HUES6 (cell line): ENCODE data around the gene SYT7.

ENCODE experiments used
- H3K27ac ChIP-seq: 2 replicates; pipeline ENCODE4 v1.7.0; 2013; ENCODE audit warnings: low read depth, mild to moderate bottlenecking, low read length, inconsistent platforms
- H3K27me3 ChIP-seq: 2 replicates; pipeline ENCODE4 v1.6.1; 2013; ENCODE audit warnings: low read length; ENCODE audit not compliant: control insufficient read depth, insufficient read depth
- H3K36me3 ChIP-seq: 2 replicates; pipeline ENCODE4 v1.6.1; 2013; ENCODE audit warnings: low read length; ENCODE audit not compliant: control insufficient read depth, insufficient read depth
- H3K4me1 ChIP-seq: 2 replicates; pipeline ENCODE4 v1.6.1; 2013; ENCODE audit warnings: low read length; ENCODE audit not compliant: control insufficient read depth, insufficient read depth
- H3K4me3 ChIP-seq: 2 replicates; pipeline ENCODE4 v1.5.1; 2013; ENCODE audit warnings: low read depth, low read length
- H3K9ac ChIP-seq: one replicate; pipeline ENCODE4 v1.6.1; 2013; ENCODE audit warnings: mild to moderate bottlenecking, low read length
- H3K9me3 ChIP-seq: 2 replicates; pipeline ENCODE4 v1.6.1; 2013; ENCODE audit warnings: low read depth, low read length; ENCODE audit not compliant: control insufficient read depth, insufficient read depth

The SYT7 gene

GRCh38 chr11:61534025-61534932 is 46.6 kb downstream of the SYT7 start:
- Histone ChIP-seq H3K36me3 (no peaks in the 10 kb centered on the region), H3K4me1 (peaks cover 8% of the 10 kb centered on the region), H3K4me3 (no peak overlapping the region), H3K27ac (no peak overlapping the region), H3K9me3 (no peaks in the 10 kb centered on the region), H3K9ac (no peak overlapping the region), H3K27me3 (no peaks in the 10 kb centered on the region)

GRCh38 chr11:61533401-61533800 is 47.5 kb downstream of the SYT7 start:
- Histone ChIP-seq H3K27me3 (no peaks in the 10 kb centered on the region), H3K9me3 (no peaks in the 10 kb centered on the region), H3K4me1 (peaks cover 3% of the 10 kb centered on the region; the same call in 1 of the 2 replicates)

GRCh38 chr11:61533039-61533375 is 47.9 kb downstream of the SYT7 start:
- H3K9me3 ChIP-seq = no peaks in the 10 kb centered on the region
- no peak overlapping the region for H3K9ac ChIP-seq
- H3K27ac ChIP-seq = no peak overlapping the region
- no peaks in the 10 kb centered on the region for H3K27me3 ChIP-seq
- no peak overlapping the region for H3K4me3 ChIP-seq
- H3K4me1 ChIP-seq = peaks cover 3% of the 10 kb centered on the region; the same call in 1 of the 2 replicates
- no peaks in the 10 kb centered on the region for H3K36me3 ChIP-seq

More at GRCh38 chr11:61533401-61533800, 47.5 kb downstream of the SYT7 start:
- Histone ChIP-seq H3K4me3 (no peak overlapping the region), H3K36me3 (no peaks in the 10 kb centered on the region), H3K27ac (no peak overlapping the region), H3K9ac (no peak overlapping the region)

- Histone ChIP-seq H3K36me3 (no peaks in the 10 kb centered on the region), H3K9me3 (no peaks in the 10 kb centered on the region), H3K4me3 (no peak overlapping the region), H3K27ac (no peak overlapping the region), H3K27me3 (no peaks in the 10 kb centered on the region), H3K4me1 (peaks cover 7% of the 10 kb centered on the region), H3K9ac (no peak overlapping the region)
Measured at GRCh38 chr11:61532134-61533038, 48.5 kb downstream of the SYT7 start.

GRCh38 chr11:61531044-61531443 is 49.8 kb downstream of the SYT7 start:
- peaks cover 14% of the 10 kb centered on the region for H3K4me1 ChIP-seq
- H3K4me3 ChIP-seq = no peak overlapping the region
- no peak overlapping the region for H3K27ac ChIP-seq
- H3K9me3 ChIP-seq = no peaks in the 10 kb centered on the region
- no peak overlapping the region for H3K9ac ChIP-seq
- no peaks in the 10 kb centered on the region for H3K36me3 ChIP-seq
- H3K27me3 ChIP-seq = no peaks in the 10 kb centered on the region

- Histone ChIP-seq H3K36me3 (no peaks in the 10 kb centered on the region), H3K4me1 (peaks cover 14% of the 10 kb centered on the region), H3K9me3 (no peaks in the 10 kb centered on the region), H3K9ac (no peak overlapping the region), H3K4me3 (no peak overlapping the region), H3K27ac (no peak overlapping the region), H3K27me3 (no peaks in the 10 kb centered on the region)
Measured at GRCh38 chr11:61529537-61530225, 51.2 kb downstream of the SYT7 start.

- Histone ChIP-seq H3K4me1 (peaks cover 14% of the 10 kb centered on the region), H3K9me3 (no peaks in the 10 kb centered on the region), H3K9ac (no peak overlapping the region), H3K27me3 (no peaks in the 10 kb centered on the region), H3K36me3 (no peaks in the 10 kb centered on the region), H3K4me3 (no peak overlapping the region), H3K27ac (no peak overlapping the region)
Measured at GRCh38 chr11:61528114-61528513, 52.8 kb downstream of the SYT7 start.

GRCh38 chr11:61526956-61527731 is 53.7 kb downstream of the SYT7 start:
- H3K27me3 ChIP-seq = no peaks in the 10 kb centered on the region
- peaks cover 14% of the 10 kb centered on the region for H3K4me1 ChIP-seq
- H3K4me3 ChIP-seq = no peak overlapping the region
- no peaks in the 10 kb centered on the region for H3K36me3 ChIP-seq
- no peaks in the 10 kb centered on the region for H3K9me3 ChIP-seq
- no peak overlapping the region for H3K9ac ChIP-seq
- H3K27ac ChIP-seq = no peak overlapping the region

GRCh38 chr11:61526229-61526628 is 54.6 kb downstream of the SYT7 start:
- H3K4me3 ChIP-seq = no peak overlapping the region
- no peak overlapping the region for H3K27ac ChIP-seq

GRCh38 chr11:61524963-61525587 is 55.8 kb downstream of the SYT7 start:
- Histone ChIP-seq H3K36me3 (no peaks in the 10 kb centered on the region), H3K27ac (no peak overlapping the region), H3K4me3 (no peak overlapping the region), H3K4me1 (peaks cover 11% of the 10 kb centered on the region), H3K9me3 (no peaks in the 10 kb centered on the region), H3K9ac (no peak overlapping the region), H3K27me3 (no peaks in the 10 kb centered on the region)

More at GRCh38 chr11:61526229-61526628, 54.6 kb downstream of the SYT7 start:
- H3K27me3 ChIP-seq = no peaks in the 10 kb centered on the region
- no peaks in the 10 kb centered on the region for H3K9me3 ChIP-seq
- H3K36me3 ChIP-seq = no peaks in the 10 kb centered on the region
- H3K9ac ChIP-seq = no peak overlapping the region
- H3K4me1 ChIP-seq = peaks cover 11% of the 10 kb centered on the region
